IMR-90 (cell line): ENCODE data around the gene ZBP1. TPM values are rescaled to one million over a fixed set of nuclear protein-coding genes. Genes with fewer than 3 reads are reported as not detected.

ENCODE experiments used
- ATAC-seq: fragments of 200-7000 bp; cut with Tn5 transposase; 2 replicates; pipeline ENCODE4 v1.9.1; 2020; ENCODE audit warnings: low read depth, mild to moderate bottlenecking, moderate library complexity
- BruUV-seq: library from RNA; stranded (reverse); fragments of 400-500 nt; replicated peaks from 2 replicates; lab custom pipeline; 2021; lab: Mats Ljungman, UMichigan
- CTCF ChIA-PET: fragments of 300-600 bp; formaldehyde crosslinking; extraction: SDS; loops from one replicate; lab custom pipeline; 2021; ENCODE audit warnings: antibody characterized with exemption; lab: Yijun Ruan, JAX
- POLR2A ChIA-PET: fragments of 300-600 bp; sonication (Branson Sonifier 250); formaldehyde crosslinking; loops from one replicate; lab custom pipeline; 2022; ENCODE audit warnings: antibody characterized with exemption; ENCODE audit not compliant: unreplicated experiment; lab: Charles Lee
- DNase-seq: peaks from one replicate; pipeline ENCODE4 v3.0.0; 2013
- H2AFZ ChIP-seq: replicated peaks from 2 replicates; pipeline ENCODE3; 2013; ENCODE audit warnings: low read length, mild to moderate bottlenecking; ENCODE audit not compliant: poor library complexity
- H2AK5ac ChIP-seq: 2 replicates; pipeline ENCODE4 v1.6.1; 2013; ENCODE audit warnings: low read depth, low read length, inconsistent platforms
- H2AK9ac ChIP-seq: replicated peaks from 2 replicates; pipeline ENCODE3; 2013; ENCODE audit warnings: mild to moderate bottlenecking, low read depth, low read length, moderate library complexity; ENCODE audit not compliant: poor library complexity
- H2BK120ac ChIP-seq: 2 replicates; pipeline ENCODE4 v1.6.1; 2013; ENCODE audit warnings: low read depth, low read length, inconsistent platforms
- H2BK15ac ChIP-seq: 3 replicates; pipeline ENCODE4 v1.6.1; 2013; ENCODE audit warnings: low read depth, low read length, inconsistent platforms
- H2BK20ac ChIP-seq: 2 replicates; pipeline ENCODE4 v1.6.1; 2013; ENCODE audit warnings: low read depth, mild to moderate bottlenecking, inconsistent platforms, low read length, moderate library complexity
- H2BK5ac ChIP-seq: 2 replicates; pipeline ENCODE4 v1.6.1; 2013; ENCODE audit warnings: mild to moderate bottlenecking, low read depth, low read length, inconsistent platforms; ENCODE audit not compliant: poor library complexity, severe bottlenecking
- H3K14ac ChIP-seq: replicated peaks from 2 replicates; pipeline ENCODE4 v1.6.1; 2013; ENCODE audit warnings: low read depth, low read length, inconsistent platforms
- H3K18ac ChIP-seq: 2 replicates; pipeline ENCODE4 v1.6.1; 2013; ENCODE audit warnings: low read depth, low read length, control low read depth
- H3K23ac ChIP-seq: 2 replicates; pipeline ENCODE4 v1.6.1; 2013; ENCODE audit warnings: low read depth, low read length, inconsistent platforms
- H3K27ac ChIP-seq: 2 replicates; pipeline ENCODE4 v1.5.1; 2013; ENCODE audit warnings: mild to moderate bottlenecking, control low read depth, low read length; ENCODE audit not compliant: insufficient read depth
- H3K27me3 ChIP-seq: 2 replicates; pipeline ENCODE4 v1.6.1; 2013; ENCODE audit warnings: low read length; ENCODE audit not compliant: control insufficient read depth, insufficient read depth
- H3K36me3 ChIP-seq: 2 replicates; pipeline ENCODE4 v1.6.1; 2013; ENCODE audit warnings: low read length, mixed read lengths; ENCODE audit not compliant: control insufficient read depth, insufficient read depth
- H3K4ac ChIP-seq: 2 replicates; pipeline ENCODE4 v1.6.1; 2013; ENCODE audit warnings: low read depth, low read length, inconsistent platforms
- H3K4me1 ChIP-seq: 2 replicates; pipeline ENCODE4 v1.6.1; 2013; ENCODE audit warnings: low read length, mixed read lengths; ENCODE audit not compliant: control insufficient read depth, insufficient read depth
- H3K4me2 ChIP-seq: 2 replicates; pipeline ENCODE4 v1.6.1; 2013; ENCODE audit warnings: low read depth, mild to moderate bottlenecking, control low read depth, low read length, moderate library complexity
- H3K4me3 ChIP-seq: 2 replicates; pipeline ENCODE4 v1.5.1; 2013; ENCODE audit warnings: low read depth, mild to moderate bottlenecking, control low read depth, low read length, moderate library complexity; ENCODE audit not compliant: insufficient read depth
- H3K56ac ChIP-seq: 2 replicates; pipeline ENCODE4 v1.6.1; 2013; ENCODE audit warnings: low read length, inconsistent platforms; ENCODE audit not compliant: insufficient read depth; ENCODE audit errors: extremely low read depth
- H3K79me1 ChIP-seq, 2 experiments: 2 replicates each; pipeline ENCODE4 v1.6.1; 2013; ENCODE audit warnings: low read length in 2 of 2, inconsistent platforms in 1 of 2, low read depth in 1 of 2
- H3K9ac ChIP-seq: 2 replicates; pipeline ENCODE4 v1.6.1; 2013; ENCODE audit warnings: low read depth, low read length, control low read depth
- H3K9me1 ChIP-seq: 2 replicates; pipeline ENCODE4 v1.6.1; 2013; ENCODE audit warnings: low read length, inconsistent platforms; ENCODE audit not compliant: insufficient read depth
- H3K9me3 ChIP-seq: 2 replicates; pipeline ENCODE4 v1.6.1; 2013; ENCODE audit warnings: low read length; ENCODE audit not compliant: control insufficient read depth, insufficient read depth
- H4K20me1 ChIP-seq: 2 replicates; pipeline ENCODE4 v1.6.1; 2013; ENCODE audit warnings: low read length, inconsistent platforms; ENCODE audit not compliant: insufficient read depth
- H4K5ac ChIP-seq: 2 replicates; pipeline ENCODE4 v1.6.1; 2013; ENCODE audit warnings: mild to moderate bottlenecking, low read depth, low read length, control low read depth
- H4K8ac ChIP-seq, 2 experiments: 2 replicates each; pipeline ENCODE4 v1.6.1; 2013; ENCODE audit warnings: low read depth in 2 of 2, low read length in 2 of 2, control low read depth in 1 of 2, inconsistent platforms in 1 of 2
- H4K91ac ChIP-seq: 2 replicates; pipeline ENCODE4 v1.6.1; 2013; ENCODE audit warnings: low read depth, low read length, inconsistent platforms; ENCODE audit not compliant: insufficient read depth
- BHLHE40 ChIP-seq: fragments of 150-350 bp; IDR thresholded peaks from 2 replicates; pipeline ENCODE4 v1.6.1; 2016; ENCODE audit warnings: mild to moderate bottlenecking, low read depth, low read length
- MAFK ChIP-seq: IDR thresholded peaks from 2 replicates; pipeline ENCODE4 v1.6.1; 2012; ENCODE audit warnings: low read depth, low read length, improper control_type of control experiment
- MAZ ChIP-seq: IDR thresholded peaks from 2 replicates; pipeline ENCODE4 v1.6.1; 2012; ENCODE audit warnings: low read depth, mild to moderate bottlenecking, low read length, improper control_type of control experiment, moderate library complexity, borderline replicate concordance
- NFE2L2 ChIP-seq: fragments of 150-350 bp; IDR thresholded peaks from 2 replicates; pipeline ENCODE4 v1.6.1; 2016; ENCODE audit warnings: low read depth, mild to moderate bottlenecking, low read length
- RCOR1 ChIP-seq: IDR thresholded peaks from 2 replicates; pipeline ENCODE4 v1.6.1; 2012; ENCODE audit warnings: mild to moderate bottlenecking, low read length, improper control_type of control experiment; ENCODE audit not compliant: insufficient replicate concordance
- SMC3 ChIP-seq: fragments of 150-350 bp; IDR thresholded peaks from 2 replicates; pipeline ENCODE4 v1.6.1; 2016; ENCODE audit warnings: low read depth, mild to moderate bottlenecking, antibody characterized with exemption, low read length, moderate library complexity
- WGBS, 2 experiments: methylation state at CpG; one replicate each; pipeline versions ENCODE4 v1.1.5 to v1.1.7; 2013; ENCODE audit warnings: missing lambda C conversion rate in 2 of 2; ENCODE audit not compliant: insufficient read length in 1 of 2; ENCODE audit errors: extremely low coverage in 2 of 2; 5-methylcytosine and 5-hydroxymethylcytosine counted together
- dilution Hi-C: fragments of 300-500 bp; cut with HindIII; formaldehyde crosslinking; loops from one replicate; pipeline ENCODE4 v1.14.3; 2018; ENCODE audit warnings: low sequenced_read_pairs; ENCODE audit not compliant: unreplicated experiment
- in situ Hi-C: fragments of 300-500 bp; cut with MboI; formaldehyde crosslinking; loops from 3 replicates; pipeline ENCODE4 v1.14.3; 2019; ENCODE audit warnings: low sequenced_read_pairs, inconsistent platforms, mixed read lengths
- intact Hi-C: fragments of 100-400 bp; cut with micrococcal nuclease; formaldehyde crosslinking; loops from 2 replicates; pipeline ENCODE4 v1.10.0; 2022
- polyA plus RNA-seq, 3 experiments: library from polyadenylated mRNA; depleted of rRNA; stranded (reverse); fragments of >200 nt; gene quantifications; 2 replicates each; pipeline ENCODE4 v1.2.3, GENCODE V29; 2012; ENCODE audit warnings: low replicate concordance in 1 of 3
- total RNA-seq: library from RNA; depleted of rRNA; stranded (reverse); fragments of >200 nt; gene quantifications from 2 replicates; pipeline ENCODE4 v1.2.3, GENCODE V29; 2012
- TF ChIP-seq, protein P1 (sequence below): conservative IDR thresholded peaks from 2 replicates; pipeline ENCODE4 v1.5.1; 2012; ENCODE audit warnings: mild to moderate bottlenecking, low read depth, low read length, improper control_type of control experiment
- TF ChIP-seq, protein P2 (sequence below): fragments of 150-350 bp; IDR thresholded peaks from 2 replicates; pipeline ENCODE4 v1.6.1; 2017; ENCODE audit warnings: mild to moderate bottlenecking, antibody characterized with exemption, low read length, low read depth

ZBP1 gene
- total and polyA plus RNA-seq, 2 of the 4 experiments (the other 2 are of a cell fraction), result not detected

DNA sequence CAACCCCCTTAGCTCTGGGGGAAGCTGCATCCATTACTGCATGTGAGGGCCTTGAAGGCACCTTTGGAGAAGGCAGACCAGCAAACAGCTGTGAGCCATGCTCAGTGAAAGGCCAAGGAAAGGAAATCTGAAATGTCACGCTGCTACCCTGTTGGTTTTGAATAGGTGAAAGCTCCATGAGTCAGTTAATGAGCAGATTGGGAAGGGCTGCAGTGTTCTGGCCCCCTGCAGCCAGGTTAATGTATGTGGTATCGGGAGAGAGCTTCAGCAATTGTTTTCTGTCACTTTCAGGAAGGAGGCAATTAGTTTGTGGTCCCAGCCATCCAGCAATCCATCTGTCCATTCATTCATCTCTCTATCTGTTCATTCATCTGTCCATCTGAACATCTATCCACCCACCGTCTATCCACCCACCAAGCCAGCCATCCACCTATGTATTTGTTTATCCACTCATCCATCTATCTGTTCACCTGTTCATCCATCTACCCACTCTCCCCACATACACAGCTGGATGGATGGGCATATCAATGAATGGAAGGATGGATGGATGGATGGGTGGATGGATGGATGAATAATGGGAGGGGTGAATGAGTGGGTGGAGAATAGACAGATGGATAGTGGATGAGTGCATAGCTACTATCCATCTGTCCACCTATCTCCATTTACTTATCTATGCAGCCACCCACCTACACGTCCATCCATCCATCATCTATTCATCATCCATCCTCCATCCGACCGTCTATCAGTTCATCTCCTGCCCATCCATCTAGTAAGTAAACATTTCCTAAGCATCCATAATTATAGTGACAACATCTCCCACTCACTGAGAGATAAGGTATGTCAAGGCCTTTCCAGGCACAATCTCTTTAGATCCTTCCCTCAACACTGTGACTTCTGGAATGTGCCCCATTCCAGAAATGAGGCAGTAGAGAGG lies 43.3 kb downstream of the ZBP1 start:
- BruUV-seq, result no TSS peak

More for the DNA sequence above, 43.3 kb downstream of the ZBP1 start:
- Histone ChIP-seq H3K23ac (no peak overlapping the region), H2AFZ (no peak overlapping the region), H3K56ac (no peak overlapping the region), H2AK5ac (no peak overlapping the region), H4K20me1 (no peaks in the 10 kb centered on the region), H2BK5ac (no peak overlapping the region), H3K9me1 (no peaks in the 10 kb centered on the region), H3K27ac (no peak overlapping the region), H3K36me3 (no peaks in the 10 kb centered on the region), H4K5ac (no peak overlapping the region), H3K18ac (no peak overlapping the region), H3K27me3 (peaks cover 32% of the 10 kb centered on the region), H4K91ac (no peak overlapping the region), H3K9ac (no peak overlapping the region), H3K4me2 (no peak overlapping the region), H3K4me1 (peaks cover 1% of the 10 kb centered on the region), H3K79me1 (no peaks in the 10 kb centered on the region), H3K14ac (no peak overlapping the region), H4K8ac (no peak overlapping the region), H3K4me3 (no peak overlapping the region), H3K9me3 (no peaks in the 10 kb centered on the region), H2AK9ac (no peak overlapping the region), H2BK15ac (no peak overlapping the region), H3K4ac (no peak overlapping the region), H2BK20ac (no peak overlapping the region), H2BK120ac (no peak overlapping the region)
- dilution Hi-C loops (no loop called here), intact Hi-C loops (no loop called here), in situ Hi-C loops (no loop called here)
- no peak for TF ChIP-seq RCOR1
- TF ChIP-seq, protein P1, sequence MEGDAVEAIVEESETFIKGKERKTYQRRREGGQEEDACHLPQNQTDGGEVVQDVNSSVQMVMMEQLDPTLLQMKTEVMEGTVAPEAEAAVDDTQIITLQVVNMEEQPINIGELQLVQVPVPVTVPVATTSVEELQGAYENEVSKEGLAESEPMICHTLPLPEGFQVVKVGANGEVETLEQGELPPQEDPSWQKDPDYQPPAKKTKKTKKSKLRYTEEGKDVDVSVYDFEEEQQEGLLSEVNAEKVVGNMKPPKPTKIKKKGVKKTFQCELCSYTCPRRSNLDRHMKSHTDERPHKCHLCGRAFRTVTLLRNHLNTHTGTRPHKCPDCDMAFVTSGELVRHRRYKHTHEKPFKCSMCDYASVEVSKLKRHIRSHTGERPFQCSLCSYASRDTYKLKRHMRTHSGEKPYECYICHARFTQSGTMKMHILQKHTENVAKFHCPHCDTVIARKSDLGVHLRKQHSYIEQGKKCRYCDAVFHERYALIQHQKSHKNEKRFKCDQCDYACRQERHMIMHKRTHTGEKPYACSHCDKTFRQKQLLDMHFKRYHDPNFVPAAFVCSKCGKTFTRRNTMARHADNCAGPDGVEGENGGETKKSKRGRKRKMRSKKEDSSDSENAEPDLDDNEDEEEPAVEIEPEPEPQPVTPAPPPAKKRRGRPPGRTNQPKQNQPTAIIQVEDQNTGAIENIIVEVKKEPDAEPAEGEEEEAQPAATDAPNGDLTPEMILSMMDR, result no peak
- no peak for TF ChIP-seq SMC3
- no peak for TF ChIP-seq MAZ
- TF ChIP-seq, protein P2, sequence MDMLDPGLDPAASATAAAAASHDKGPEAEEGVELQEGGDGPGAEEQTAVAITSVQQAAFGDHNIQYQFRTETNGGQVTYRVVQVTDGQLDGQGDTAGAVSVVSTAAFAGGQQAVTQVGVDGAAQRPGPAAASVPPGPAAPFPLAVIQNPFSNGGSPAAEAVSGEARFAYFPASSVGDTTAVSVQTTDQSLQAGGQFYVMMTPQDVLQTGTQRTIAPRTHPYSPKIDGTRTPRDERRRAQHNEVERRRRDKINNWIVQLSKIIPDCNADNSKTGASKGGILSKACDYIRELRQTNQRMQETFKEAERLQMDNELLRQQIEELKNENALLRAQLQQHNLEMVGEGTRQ, result no peak
- no peak for TF ChIP-seq BHLHE40
- no peak for TF ChIP-seq NFE2L2
- TF ChIP-seq MAFK, result no peak
- ChIA-PET POLR2A (no interaction called here), CTCF (no interaction called here)
- DNase-seq, result no peak
- 14 to 100% methylated on average over 1 to 2 of the region's 6 CpGs for WGBS, 2 experiments
- ATAC-seq, result no peak
